GM12878 (cell line): ENCODE measurements around the gene FZD2.
"Not testable (repeated sequence)": the region's sequence is repeated elsewhere in the genome, so short reads cannot be mapped to it uniquely, and the experiment has no call there.

Experiments
- BCL11A ChIP-seq: IDR thresholded peaks from 2 replicates; pipeline ENCODE4 v1.6.1; 2011; ENCODE audit warnings: low read depth, low read length
- BHLHE40 ChIP-seq, 2 experiments: fragments of 450-650 bp in 1 of 2; IDR thresholded peaks; 2 replicates each; pipeline ENCODE4 v1.6.1; 2011 to 2017; ENCODE audit warnings: low read depth in 2 of 2, borderline replicate concordance in 1 of 2, improper control_type of control experiment in 1 of 2, low read length in 1 of 2, mild to moderate bottlenecking in 1 of 2
- CEBPB ChIP-seq, 2 experiments: fragments of 150-350 bp in 1 of 2; IDR thresholded peaks; 2 replicates each; pipeline ENCODE4 v1.6.1; 2012 to 2014; ENCODE audit warnings: low read depth in 2 of 2, low read length in 2 of 2, borderline replicate concordance in 1 of 2, inconsistent platforms in 1 of 2
- CREB1 ChIP-seq: IDR thresholded peaks from 2 replicates; pipeline ENCODE4 v1.6.1; 2012; ENCODE audit warnings: low read depth, mild to moderate bottlenecking, inconsistent platforms
- CTCF ChIP-seq, 3 experiments: IDR thresholded peaks in 2 of 3; conservative IDR thresholded peaks in 1 of 3; 2 replicates each; pipeline ENCODE4 v1.5.1; 2011; ENCODE audit warnings: low read depth in 3 of 3, low read length in 3 of 3, mild to moderate bottlenecking in 3 of 3, control low read depth in 2 of 3, moderate library complexity in 2 of 3, inconsistent platforms in 1 of 3, mixed read lengths in 1 of 3; ENCODE audit not compliant: control insufficient read depth in 2 of 3, insufficient read depth in 1 of 3; ENCODE audit errors: extremely low read depth in 1 of 3
- EZH2 ChIP-seq: IDR thresholded peaks from 2 replicates; pipeline ENCODE4 v1.6.1; 2012; ENCODE audit warnings: low read depth, mild to moderate bottlenecking, control low read depth, inconsistent platforms, low read length, borderline replicate concordance; ENCODE audit not compliant: control insufficient read depth
- KLF5 ChIP-seq: fragments of 450-650 bp; IDR thresholded peaks from 2 replicates; pipeline ENCODE4 v1.6.1; 2014; ENCODE audit warnings: mild to moderate bottlenecking; ENCODE audit not compliant: partially characterized antibody
- LARP7 ChIP-seq: fragments of 450-650 bp; IDR thresholded peaks from 2 replicates; pipeline ENCODE4 v1.6.1; 2017; ENCODE audit warnings: mild to moderate bottlenecking
- MAX ChIP-seq: IDR thresholded peaks from 2 replicates; pipeline ENCODE4 v1.6.1; 2012; ENCODE audit warnings: low read depth, low read length, improper control_type of control experiment
- POLR2AphosphoS5 ChIP-seq: IDR thresholded peaks from 2 replicates; pipeline ENCODE4 v1.6.1; 2011; ENCODE audit warnings: mild to moderate bottlenecking, low read length, inconsistent platforms
- RAD21 ChIP-seq: IDR thresholded peaks from 2 replicates; pipeline ENCODE4 v1.6.1; 2011; ENCODE audit warnings: mild to moderate bottlenecking, low read depth, low read length, moderate library complexity; ENCODE audit not compliant: insufficient read depth
- SMAD1 ChIP-seq: fragments of 450-650 bp; IDR thresholded peaks from 2 replicates; pipeline ENCODE4 v1.6.1; 2018; ENCODE audit warnings: mild to moderate bottlenecking, low read depth; ENCODE audit not compliant: partially characterized antibody
- TF ChIP-seq, protein P1 (sequence below): fragments of 450-650 bp; IDR thresholded peaks from 2 replicates; pipeline ENCODE4 v1.6.1; 2014; ENCODE audit warnings: mild to moderate bottlenecking

GRCh38 chr17:44590072-44590462 lies 32.8 kb downstream of the FZD2 start:
- TF ChIP-seq, protein P1, sequence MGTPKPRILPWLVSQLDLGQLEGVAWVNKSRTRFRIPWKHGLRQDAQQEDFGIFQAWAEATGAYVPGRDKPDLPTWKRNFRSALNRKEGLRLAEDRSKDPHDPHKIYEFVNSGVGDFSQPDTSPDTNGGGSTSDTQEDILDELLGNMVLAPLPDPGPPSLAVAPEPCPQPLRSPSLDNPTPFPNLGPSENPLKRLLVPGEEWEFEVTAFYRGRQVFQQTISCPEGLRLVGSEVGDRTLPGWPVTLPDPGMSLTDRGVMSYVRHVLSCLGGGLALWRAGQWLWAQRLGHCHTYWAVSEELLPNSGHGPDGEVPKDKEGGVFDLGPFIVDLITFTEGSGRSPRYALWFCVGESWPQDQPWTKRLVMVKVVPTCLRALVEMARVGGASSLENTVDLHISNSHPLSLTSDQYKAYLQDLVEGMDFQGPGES, result not testable (repeated sequence)
- not testable (repeated sequence) for TF ChIP-seq MAX; CEBPB (IDR thresholded peaks at IDR 0.05; ENCODE audit: borderline replicate concordance in 1 of 2, low read depth in 2 of 2, low read length in 2 of 2); CTCF (IDR thresholded peaks at IDR 0.05 in 2 of 3, conservative IDR thresholded peaks at IDR 0.05 in 1 of 3; ENCODE audit: control insufficient read depth in 2 of 3, extremely low read depth in 1 of 3, insufficient read depth in 1 of 3, low read depth in 3 of 3, low read length in 3 of 3); SMAD1; KLF5; RAD21; POLR2AphosphoS5; EZH2; LARP7; BCL11A; BHLHE40 (IDR thresholded peaks at IDR 0.05; ENCODE audit: borderline replicate concordance in 1 of 2, low read depth in 2 of 2, low read length in 1 of 2); CREB1
